GM10847 (cell line): ENCODE data around the gene ZNF425.

ENCODE experiments used
- POLR2A ChIP-seq: IDR thresholded peaks from 2 replicates; pipeline ENCODE4 v1.6.1; 2011; ENCODE audit not compliant: insufficient read length; ENCODE audit errors: extremely low read depth

ZNF425 gene

DNA sequence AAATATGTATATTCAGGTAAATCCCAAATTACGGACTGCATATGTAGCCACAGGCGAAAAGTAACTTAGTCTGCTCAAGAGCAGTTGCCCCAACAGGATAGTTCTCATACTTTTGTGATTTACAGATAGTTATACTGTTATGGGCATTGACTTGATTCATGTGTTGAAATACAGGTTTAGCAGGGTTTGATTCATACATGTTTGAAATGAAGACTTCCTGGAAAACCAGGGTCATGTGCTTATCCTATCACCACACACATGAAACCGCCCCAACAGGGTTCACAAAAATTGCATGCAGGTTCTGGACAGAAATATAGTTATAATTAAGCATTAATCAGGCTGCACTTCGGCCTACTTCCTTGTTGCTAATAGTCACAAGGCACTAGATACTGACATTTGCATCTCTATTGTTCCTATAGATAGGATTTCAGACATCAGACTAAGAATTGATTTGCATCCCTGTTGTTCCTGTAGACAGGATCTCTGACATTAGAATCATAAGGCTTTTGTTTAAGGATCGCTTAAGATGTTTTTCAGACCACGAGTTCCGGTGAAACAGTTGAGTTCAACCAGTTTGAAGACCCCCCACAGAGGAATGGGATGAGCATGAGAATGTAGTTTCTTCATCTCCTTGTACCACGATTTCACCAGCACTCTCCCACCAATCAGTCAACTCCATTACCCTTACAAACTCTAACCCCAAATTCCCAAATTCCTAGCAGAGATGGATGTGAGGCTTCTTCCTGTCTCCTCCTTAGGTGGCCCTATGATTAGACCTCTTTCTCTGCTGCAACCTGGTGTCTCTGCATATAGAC, 19.1 kb upstream of the ZNF425 start:
- no peak for TF ChIP-seq POLR2A

DNA sequence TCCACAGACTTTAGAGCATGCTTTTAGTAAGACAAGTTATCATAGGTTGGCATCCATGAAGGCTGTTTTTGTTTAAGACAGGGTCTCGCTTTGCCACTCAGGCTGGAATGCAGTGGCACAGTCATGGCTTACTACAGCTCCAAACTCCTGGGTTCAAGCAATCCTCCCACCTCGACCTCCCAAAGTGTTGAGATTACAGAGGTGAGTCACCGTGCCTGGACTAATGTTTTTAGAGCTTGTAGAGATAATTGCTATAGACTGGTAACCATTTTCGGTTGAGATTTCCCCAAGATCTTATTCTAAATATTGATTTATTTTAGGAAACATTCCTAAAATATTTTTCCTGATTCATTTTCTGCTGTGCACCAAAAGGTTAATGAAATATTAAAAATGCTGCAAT, 15.8 kb upstream of the ZNF425 start:
- no peak for TF ChIP-seq POLR2A

DNA sequence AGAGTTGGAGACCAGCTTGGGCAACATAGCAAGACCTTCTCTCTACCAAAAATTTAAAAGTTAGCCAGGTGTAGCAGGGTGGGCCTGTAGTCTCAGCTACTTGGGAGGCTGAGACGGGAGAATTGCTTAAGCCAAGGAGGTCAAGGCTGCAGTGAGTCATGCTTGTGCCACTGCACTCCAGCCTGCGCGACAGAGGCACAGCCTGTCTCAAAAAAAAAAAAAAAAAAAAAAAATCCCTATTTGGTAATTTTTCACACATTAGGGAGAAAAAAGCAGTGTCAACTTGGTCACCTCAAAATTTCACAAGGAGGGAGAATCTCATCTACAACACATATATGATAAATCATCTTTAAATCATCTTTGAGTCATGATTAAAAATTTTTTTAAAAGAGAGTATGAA, 14.7 kb upstream of the ZNF425 start:
- no peak for TF ChIP-seq POLR2A

DNA sequence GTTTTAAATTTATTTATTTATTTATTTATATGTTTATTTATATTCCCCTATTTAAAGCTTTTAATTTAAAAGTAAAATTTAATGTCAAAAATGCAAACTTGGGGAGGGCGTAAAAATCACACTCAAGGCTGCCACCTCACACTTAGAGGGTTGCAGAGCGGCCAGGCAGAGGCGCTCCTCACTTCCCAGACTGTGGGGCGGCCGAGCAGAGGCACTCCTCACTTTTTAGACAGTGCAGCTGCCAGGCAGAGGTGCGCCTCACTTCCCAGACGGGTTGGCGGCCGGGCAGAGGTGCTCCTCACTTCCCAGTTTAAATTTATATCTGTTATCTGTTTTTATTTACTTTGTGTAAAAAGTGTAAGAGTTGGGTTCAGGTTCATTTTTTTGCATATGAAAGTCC, 10.0 kb upstream of the ZNF425 start:
- no peak for TF ChIP-seq POLR2A

DNA sequence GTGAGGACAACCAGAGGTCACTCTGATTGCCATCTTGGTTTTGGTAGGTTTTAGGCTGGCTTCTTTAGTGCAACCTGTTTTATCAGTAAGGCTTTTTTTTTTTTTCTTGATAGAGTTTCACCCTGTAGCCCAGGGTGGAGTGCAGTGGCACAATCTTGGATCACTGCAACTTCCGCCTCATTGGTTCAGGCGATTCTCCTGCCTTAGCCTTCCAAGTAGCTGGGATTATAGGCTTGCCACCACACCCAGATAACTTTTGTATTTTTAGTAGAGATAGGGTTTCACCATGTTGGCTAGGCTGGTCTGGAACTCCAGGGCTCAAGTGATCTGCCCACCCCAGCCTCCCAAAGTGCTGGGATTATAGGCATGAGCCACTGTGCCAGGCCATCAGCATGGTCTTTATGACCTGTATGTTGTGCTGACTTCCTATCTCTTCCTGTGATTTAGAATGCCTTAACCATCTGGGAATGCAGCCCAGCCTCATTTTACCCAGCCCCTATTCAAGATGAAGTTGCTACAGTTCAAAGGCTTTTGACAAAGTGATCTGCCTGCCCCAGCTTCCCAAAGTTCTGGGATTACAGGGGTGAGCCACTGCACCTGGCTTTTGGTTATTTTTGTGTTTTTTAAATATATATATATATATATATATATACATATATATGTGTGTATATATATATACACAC, 7.0 kb upstream of the ZNF425 start:
- TF ChIP-seq POLR2A = no peak

DNA sequence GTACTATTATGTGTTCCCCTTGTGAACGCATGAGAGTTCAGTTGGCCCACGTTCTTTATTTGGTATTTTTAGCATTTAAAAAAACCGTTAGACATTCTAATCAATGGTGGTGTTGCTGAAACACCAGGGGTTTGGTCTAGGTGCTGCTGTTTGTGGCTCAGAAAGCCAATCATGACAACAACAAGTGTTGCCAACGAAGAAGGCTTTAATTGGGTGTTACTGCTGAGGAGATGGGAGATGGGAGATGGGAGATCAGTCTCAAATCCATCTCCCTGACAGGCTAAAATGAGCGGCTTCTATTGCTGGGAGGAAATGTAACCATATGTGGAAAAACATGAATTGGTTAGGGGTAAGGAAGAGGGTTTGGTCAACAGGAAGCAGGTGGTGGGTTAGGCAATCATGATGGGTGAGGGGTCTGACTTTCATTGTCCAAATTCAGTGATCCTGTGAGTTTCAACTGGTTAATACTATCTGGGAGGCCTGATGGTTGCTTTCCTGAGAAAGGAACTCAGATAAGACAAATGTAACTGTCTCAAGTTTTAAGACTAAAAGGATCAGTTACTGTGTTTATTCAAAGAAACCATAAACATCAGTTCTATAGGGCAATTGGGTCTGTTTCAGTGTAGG, 4.6 kb upstream of the ZNF425 start:
- TF ChIP-seq POLR2A = no peak

DNA sequence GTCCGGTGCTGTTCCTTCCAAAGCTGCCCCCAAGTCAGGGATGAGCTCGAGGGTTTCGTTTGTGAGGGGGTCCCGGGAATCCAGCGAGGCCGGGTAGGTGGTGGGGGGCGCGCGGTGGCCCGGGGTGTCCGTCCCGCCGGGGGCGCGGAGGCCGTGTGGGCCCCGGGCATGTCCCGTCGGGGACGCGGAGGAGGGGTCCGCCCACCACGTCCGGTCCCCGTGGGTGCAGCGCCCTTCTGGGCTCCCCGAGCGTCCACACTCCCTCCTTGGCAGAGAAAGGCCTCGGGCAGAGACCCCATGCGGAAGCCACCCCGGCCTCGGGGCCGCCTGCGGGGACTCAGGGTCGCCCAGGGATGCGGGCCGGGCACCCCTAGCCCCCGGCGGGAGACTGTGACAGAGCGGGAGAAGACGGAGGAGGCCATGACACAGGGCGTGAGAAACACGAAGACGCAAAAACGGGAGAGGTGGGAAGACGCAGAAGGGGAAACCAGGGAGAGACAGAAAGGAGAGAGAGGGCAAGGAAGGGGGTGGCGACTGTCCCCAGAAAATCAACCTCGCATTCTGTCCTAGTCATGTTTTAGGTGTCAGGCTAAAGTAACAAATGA, 640 bp upstream of the ZNF425 start:
- TF ChIP-seq POLR2A = peak; percentile 7

DNA sequence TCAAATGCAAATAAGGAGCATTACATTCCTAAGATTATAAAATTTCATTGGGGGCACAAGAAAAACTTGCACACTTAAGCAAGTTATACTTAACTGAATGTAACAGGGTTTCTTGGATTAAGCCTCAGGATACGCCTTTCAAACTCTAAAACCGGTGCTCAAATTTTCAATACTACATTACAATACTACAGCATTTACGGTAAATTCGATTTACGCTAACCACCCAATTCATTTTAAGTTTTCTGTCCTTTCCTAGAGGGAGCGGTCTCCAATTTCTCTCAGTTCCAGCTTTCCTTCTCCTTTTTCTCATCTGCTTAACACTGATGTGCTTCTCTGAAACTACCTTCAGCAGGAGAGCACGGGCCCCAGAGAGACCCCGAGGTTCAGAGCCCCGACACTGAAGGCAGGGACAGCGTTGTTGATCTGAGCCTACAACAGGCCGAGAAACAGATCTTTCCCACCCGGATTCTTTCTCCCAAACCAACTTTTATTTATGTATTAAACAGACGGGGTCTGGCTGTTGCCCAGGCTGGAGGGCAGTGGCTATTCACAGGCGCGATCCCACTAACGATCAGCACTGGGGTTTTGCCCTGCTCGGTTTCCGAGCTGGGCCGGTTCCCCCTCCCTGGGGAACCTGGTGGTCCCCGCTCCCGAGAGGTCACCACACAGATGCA, 798 bp downstream of the ZNF425 start:
- TF ChIP-seq POLR2A = no peak

DNA sequence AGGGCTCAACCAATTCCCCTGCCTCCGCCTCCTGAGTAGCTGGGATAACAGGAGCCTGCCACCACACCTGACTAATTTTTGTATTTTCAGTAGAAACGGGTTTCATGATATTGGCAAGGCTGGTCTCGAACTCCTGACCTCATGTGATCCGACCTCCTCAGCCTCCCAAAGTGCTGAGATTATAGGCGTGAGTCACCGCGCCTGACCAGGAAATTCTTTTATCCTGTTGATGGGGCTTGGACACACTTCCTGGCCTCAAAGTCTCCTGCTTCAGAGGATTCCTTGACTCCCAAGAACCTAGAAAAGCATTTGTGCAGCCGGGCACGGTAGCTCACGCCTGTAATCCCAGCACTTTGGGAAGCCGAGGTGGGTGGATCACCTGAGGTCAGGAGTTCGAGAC, 16.2 kb downstream of the ZNF425 start:
- TF ChIP-seq POLR2A = no peak

DNA sequence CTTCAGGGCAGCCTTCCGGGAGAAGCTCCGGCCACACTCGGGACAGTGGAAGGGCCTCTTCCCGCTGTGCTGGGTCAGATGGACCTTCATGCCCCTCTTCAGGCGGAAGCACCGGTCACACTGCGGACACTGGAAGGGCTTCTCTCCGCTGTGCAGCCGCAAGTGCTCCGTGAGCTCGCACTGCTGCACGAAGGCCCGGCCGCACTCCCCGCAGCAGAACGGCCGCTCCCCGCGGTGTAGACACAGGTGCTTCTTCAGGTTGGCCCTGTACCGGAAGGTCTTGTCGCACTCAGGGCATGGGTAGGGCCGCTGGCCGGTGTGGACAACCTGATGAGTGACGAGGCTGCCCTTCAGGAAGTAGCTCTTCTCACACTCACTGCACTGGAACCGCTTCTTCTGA, 21.4 kb downstream of the ZNF425 start:
- TF ChIP-seq POLR2A = no peak

DNA sequence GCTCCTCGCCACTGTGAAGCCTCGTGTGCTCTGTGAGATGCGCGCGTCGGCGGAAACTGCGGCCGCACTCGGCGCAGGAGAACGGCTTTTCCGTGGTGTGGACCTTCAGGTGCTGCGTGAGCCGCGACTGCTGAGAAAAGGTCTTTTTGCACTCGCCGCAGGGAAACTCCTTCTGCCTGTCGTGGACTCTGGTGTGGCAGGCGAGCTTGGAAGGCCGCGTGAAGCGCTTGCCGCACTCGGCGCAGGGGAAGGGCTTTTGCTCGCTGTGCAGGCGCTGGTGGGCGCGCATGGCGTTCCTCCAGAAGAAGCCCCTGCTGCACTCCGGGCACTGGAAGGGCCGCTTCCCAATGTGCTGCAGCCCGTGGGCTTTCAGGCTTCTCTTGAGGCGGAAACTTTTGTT, 21.9 kb downstream of the ZNF425 start:
- no peak for TF ChIP-seq POLR2A

DNA sequence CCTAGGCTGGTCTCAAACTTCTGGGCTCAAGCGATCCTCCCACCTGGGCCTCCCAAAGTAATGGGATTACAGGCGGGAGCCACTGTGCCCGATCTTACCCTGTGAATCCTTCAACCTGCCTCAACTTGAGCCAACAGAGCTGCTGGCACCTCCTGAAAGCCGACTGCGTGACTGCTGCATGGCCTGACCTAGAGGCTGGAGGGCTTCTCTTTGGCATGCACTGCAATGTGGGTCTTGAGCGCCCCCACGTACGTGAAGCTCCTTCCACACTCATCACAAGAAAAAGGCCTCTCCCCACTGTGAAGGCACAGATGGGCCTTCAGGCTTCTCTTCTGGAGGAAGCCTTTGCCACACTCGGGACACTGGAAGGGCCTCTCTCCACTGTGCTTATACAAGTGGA, 22.7 kb downstream of the ZNF425 start:
- TF ChIP-seq POLR2A = no peak

DNA sequence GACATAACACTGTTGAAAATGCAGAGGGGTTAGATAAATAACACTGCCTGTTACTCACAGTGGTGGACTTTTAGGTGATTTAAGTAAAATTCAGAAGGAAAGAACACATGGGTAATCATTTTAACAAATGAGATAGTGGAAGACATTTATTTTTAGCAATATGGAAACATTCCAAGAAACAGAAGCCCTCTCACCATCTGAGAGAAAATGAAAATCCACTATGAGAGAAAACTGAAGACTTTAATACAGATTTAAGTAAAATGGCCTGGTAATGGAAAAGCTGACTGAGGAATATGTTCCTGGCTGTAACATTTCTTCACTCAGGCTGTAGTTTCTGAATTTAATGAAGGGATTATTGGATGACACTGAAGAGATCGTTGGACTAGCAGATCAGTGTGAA, 23.5 kb downstream of the ZNF425 start:
- no peak for TF ChIP-seq POLR2A

DNA sequence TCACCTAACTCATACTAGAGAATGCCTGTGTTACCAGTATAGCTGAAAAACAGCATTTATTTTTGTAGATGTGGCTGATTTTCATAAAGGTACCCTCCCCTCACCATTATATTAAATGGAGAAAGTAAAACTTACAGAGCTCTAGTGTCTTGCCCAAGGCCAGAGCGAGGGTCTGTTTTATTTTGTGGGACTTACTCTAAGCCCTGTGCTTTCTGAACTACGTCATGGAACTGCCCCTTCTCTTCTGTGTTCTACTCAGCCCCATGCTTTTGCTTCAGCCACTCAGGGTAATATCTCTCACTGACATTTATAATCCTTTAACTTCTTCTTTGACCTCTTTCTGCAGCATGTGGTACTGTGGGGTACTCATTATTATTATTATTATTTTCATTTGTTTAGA, 25.3 kb downstream of the ZNF425 start:
- no peak for TF ChIP-seq POLR2A

DNA sequence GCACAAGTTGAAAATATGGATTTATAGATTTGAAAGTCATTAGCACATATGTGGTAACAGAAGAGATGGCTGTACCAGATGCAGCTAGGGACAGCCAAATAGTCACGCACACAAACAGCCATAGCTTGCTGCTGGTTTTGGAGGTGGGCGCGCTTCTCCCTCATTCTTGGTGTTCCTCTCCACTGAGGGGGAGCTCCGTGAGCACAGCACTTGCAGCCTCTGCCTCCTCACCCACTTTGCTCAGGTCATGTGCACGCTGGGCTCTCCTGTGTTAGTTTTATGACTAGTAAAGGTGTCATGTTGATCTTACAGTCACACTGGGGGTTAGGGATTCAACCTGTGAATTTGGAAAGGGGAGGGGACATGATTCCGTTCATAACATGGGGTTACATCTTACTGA, 27.1 kb downstream of the ZNF425 start:
- TF ChIP-seq POLR2A = no peak

DNA sequence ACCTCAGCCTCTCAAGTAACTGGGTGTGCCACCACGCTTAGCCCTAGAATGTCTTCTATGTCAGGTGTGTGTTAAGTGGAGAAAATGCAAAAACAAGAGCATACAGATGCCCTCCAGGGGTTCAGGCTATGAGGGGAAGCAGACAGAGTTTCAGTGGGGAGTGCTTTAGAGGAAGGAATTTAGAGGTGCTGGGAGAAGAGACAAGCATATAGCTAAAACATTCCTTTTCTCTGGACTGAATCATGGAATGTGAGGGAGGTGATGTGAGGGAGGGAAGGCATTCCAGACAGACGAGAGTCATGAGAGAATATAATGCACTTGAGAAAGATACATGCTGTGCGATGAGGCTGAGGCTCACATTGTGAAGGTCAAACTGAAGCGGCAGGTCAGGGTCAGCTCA, 29.0 kb downstream of the ZNF425 start:
- TF ChIP-seq POLR2A = no peak

DNA sequence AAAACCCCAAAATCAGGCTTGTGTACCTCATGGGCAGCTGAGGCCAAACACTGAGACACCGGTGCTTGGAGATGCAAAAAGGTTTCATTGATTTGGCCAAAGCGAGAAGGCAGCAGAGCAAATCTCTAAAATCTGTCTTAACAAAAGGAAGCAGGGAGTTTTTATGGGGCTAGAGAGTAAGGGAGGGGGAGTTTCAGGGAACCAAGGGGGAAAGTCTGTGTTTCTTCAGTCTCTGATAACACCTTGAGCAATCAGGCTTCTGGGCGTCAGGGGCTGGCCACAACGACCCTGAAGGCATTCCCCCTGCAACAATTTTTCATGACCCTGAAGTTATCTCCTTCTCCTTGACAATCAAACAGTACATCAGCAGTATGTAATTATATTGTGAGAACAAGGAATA, 32.9 kb downstream of the ZNF425 start:
- no peak for TF ChIP-seq POLR2A
